ENCODE results near the gene OR13C3. TPM values are rescaled to one million over a fixed set of nuclear protein-coding genes. Genes with fewer than 3 reads are reported as not detected.

OR13C3 gene
- total RNA-seq, result not detected in 2 replicates

GRCh38 chr9:104536756-104537155 is at the start of gene OR13C3:
TSS of gene OR13C3 (minus strand) at chr9:104536856. CDS start at chr9:104536723, 133 bp downstream.

GRCh38 chr9:104568868-104569267 is 32.2 kb upstream of the OR13C3 start, which contains the start of gene OR13C8:
TSS of gene OR13C8 (plus strand) at chr9:104569168. CDS start at chr9:104569168, 0 bp downstream.

GRCh38 chr9:104527109-104527508 is 9.5 kb downstream of the OR13C3 start, which contains the start of gene OR13C4:
TSS of gene OR13C4 (minus strand) at chr9:104527209. CDS start at chr9:104527209, 0 bp downstream.

GRCh38 chr9:104503963-104504362 is 32.7 kb downstream of the OR13C3 start, which contains the start of gene OR13F1:
TSS of gene OR13F1 (plus strand) at chr9:104504263. CDS start at chr9:104504263, 0 bp downstream.

Other genes starting within 250 kb of the OR13C3 start
- not detected in 2 replicates for gene OR13F1, start 32.6 kb downstream of the OR13C3 start, total RNA-seq
- gene OR13C4, start 9.6 kb downstream of the OR13C3 start, total RNA-seq, result not detected in 2 replicates
- gene OR13C8, start 32.3 kb upstream of the OR13C3 start, total RNA-seq, result not detected in 2 replicates
- gene OR13C5, start 62.6 kb upstream of the OR13C3 start, total RNA-seq, result not detected in 2 replicates
- gene OR13C2, start 68.8 kb upstream of the OR13C3 start, total RNA-seq, result 0.28 TPM in 1 of 2 replicates, not detected in the other
- not detected in 2 replicates for gene OR13C9, start 81.3 kb upstream of the OR13C3 start, total RNA-seq
- gene OR13D1, start 157.7 kb upstream of the OR13C3 start, total RNA-seq, result not detected in 2 replicates
- 58.9 and 61.2 TPM in 2 replicates for gene NIPSNAP3A, start 210.8 kb upstream of the OR13C3 start, total RNA-seq
- 0.38 and 0.85 TPM in 2 replicates for gene NIPSNAP3B, start 227.3 kb upstream of the OR13C3 start, total RNA-seq

All from regular cardiac myocyte (primary cell).